ENCODE measurements around the gene RABGAP1L.

RABGAP1L gene

GRCh38 chr1:174971902-174972301 is 812.6 kb downstream of the RABGAP1L start:
- no peak for TF ChIP-seq CTCF (IDR thresholded peaks at IDR 0.05; ENCODE audit: insufficient read depth, missing control alignments)
- FAIRE-seq (no peak), DNase-seq (ENCODE audit: insufficient read length, low spot score) (no peak)

- DNase-seq (ENCODE audit: insufficient read length, low spot score) (no peak), FAIRE-seq (no peak)
- no peak for TF ChIP-seq CTCF (IDR thresholded peaks at IDR 0.05; ENCODE audit: insufficient read depth, missing control alignments)
Observed at GRCh38 chr1:174974711-174975119, 815.4 kb downstream of the RABGAP1L start.

GRCh38 chr1:174975764-174976163 is 816.4 kb downstream of the RABGAP1L start:
- FAIRE-seq (peak; percentile 11), DNase-seq (ENCODE audit: insufficient read length, low spot score) (no peak)
- no peak for TF ChIP-seq CTCF (IDR thresholded peaks at IDR 0.05; ENCODE audit: insufficient read depth, missing control alignments)

GRCh38 chr1:174976436-174977108 is 817.3 kb downstream of the RABGAP1L start:
- DNase-seq (ENCODE audit: insufficient read length, low spot score), result no peak
- peak; percentile 56 for FAIRE-seq
- no peak for TF ChIP-seq CTCF (IDR thresholded peaks at IDR 0.05; ENCODE audit: insufficient read depth, missing control alignments)

- FAIRE-seq (peak; percentile 61), DNase-seq (ENCODE audit: insufficient read length, low spot score) (no peak)
- peak; percentile 66 for TF ChIP-seq CTCF (IDR thresholded peaks at IDR 0.05; ENCODE audit: insufficient read depth, missing control alignments)
Observed at GRCh38 chr1:174982971-174983689, 823.8 kb downstream of the RABGAP1L start.

- FAIRE-seq (no peak), DNase-seq (ENCODE audit: insufficient read length, low spot score) (no peak)
- TF ChIP-seq CTCF (IDR thresholded peaks at IDR 0.05; ENCODE audit: insufficient read depth, missing control alignments), result no peak
Observed at GRCh38 chr1:174984952-174985351, 825.6 kb downstream of the RABGAP1L start.

GRCh38 chr1:174988539-174988938 is 829.2 kb downstream of the RABGAP1L start:
- DNase-seq (ENCODE audit: insufficient read length, low spot score) (no peak), FAIRE-seq (peak; percentile 16)
- TF ChIP-seq CTCF (IDR thresholded peaks at IDR 0.05; ENCODE audit: insufficient read depth, missing control alignments), result no peak
